ENCODE measurements around the gene JAKMIP1. TPM values are rescaled to one million over a fixed set of nuclear protein-coding genes. Genes with fewer than 3 reads are reported as not detected.

JAKMIP1 gene
- total and polyA plus RNA-seq, 2 of the 13 experiments (the other 11 are each of a cell fraction or from before 2014, with no cell fraction given), result not detected

- TF ChIP-seq ZNF687 (CRISPR knock-in tag; IDR thresholded peaks at IDR 0.05) (no peak), THAP8 (CRISPR knock-in tag; IDR thresholded peaks at IDR 0.05; ENCODE audit: borderline replicate concordance) (no peak), TCF12 (IDR thresholded peaks at IDR 0.05) (no peak), TCF12 (CRISPR knock-in tag; IDR thresholded peaks at IDR 0.05) (no peak), CEBPB (IDR thresholded peaks at IDR 0.05; ENCODE audit: borderline replicate concordance, low read depth, low read length) (no peak), ZNF841 (CRISPR knock-in tag; IDR thresholded peaks at IDR 0.05; ENCODE audit: borderline replicate concordance) (no peak), MNT (IDR thresholded peaks at IDR 0.05) (no peak), ZNF629 (CRISPR knock-in tag; conservative IDR thresholded peaks at IDR 0.05) (no peak), ZFP36 (IDR thresholded peaks at IDR 0.05; ENCODE audit: borderline replicate concordance, low read depth, low read length, partially characterized antibody) (no peak)
- TF ChIP-seq, protein P1, sequence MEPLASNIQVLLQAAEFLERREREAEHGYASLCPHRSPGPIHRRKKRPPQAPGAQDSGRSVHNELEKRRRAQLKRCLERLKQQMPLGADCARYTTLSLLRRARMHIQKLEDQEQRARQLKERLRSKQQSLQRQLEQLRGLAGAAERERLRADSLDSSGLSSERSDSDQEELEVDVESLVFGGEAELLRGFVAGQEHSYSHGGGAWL (CRISPR knock-in tag; IDR thresholded peaks at IDR 0.05), result no peak
These were observed 5.2 kb upstream of the JAKMIP1 start (continued) for GRCh38 chr4:6205567-6205931.
